CD4-positive, alpha-beta T cell treated with Interleukin-6 for 4 hours (primary cell): ENCODE results near the gene MTA3.

Experiments
- DNase-seq: peaks from one replicate; pipeline ENCODE4 v3.0.0-alpha.2; 2020; ENCODE audit warnings: mixed read lengths

The MTA3 gene

DNA sequence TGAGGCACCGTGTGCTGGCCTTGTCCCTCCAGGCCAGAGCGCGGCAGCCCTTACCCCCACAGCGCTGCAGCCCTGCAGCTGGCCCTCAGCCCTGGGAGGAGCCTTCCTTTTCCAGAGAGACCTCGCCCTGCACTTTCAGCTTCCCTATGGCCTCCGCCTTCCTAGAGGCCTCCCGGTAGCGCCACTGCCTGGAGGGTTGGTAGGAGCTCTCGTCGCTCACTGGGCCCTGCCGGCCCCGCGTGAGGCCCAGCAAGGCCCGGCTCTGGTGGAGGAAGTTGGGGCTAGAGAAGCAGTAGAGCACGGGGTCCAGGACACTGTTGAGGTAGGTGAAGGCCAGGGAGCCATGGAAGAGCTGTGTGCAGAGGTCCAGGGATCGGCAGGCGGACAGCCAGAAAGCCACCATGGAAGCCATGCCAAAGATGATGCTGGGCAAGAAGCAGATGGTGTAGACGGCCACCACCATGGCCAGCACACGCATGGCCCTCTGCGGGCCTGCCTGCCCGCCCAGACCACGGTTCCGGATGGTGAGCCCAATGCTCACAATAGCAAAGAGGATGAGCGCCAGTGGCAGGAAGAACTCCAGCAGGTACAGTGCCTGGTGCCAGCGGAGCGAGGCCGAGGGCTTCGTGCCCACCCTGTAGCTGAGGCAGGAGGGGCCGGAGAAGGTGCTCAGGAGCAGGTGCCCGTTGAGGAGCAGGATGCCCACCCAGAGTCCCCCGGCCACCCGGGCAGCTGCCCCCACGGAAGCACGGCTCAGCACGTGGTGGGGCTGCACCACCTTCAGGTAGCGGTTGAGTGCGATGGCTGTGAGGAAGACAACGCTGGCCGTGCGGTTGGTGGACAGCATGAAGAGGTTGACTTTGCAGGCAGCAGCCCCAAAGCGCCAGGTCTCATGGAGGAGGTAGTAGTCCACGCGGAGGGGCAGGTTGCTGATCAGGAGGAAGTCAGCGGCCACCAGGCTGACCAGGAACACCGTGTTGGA is 194.7 kb downstream of the MTA3 start:
- DNase-seq = no peak

DNA sequence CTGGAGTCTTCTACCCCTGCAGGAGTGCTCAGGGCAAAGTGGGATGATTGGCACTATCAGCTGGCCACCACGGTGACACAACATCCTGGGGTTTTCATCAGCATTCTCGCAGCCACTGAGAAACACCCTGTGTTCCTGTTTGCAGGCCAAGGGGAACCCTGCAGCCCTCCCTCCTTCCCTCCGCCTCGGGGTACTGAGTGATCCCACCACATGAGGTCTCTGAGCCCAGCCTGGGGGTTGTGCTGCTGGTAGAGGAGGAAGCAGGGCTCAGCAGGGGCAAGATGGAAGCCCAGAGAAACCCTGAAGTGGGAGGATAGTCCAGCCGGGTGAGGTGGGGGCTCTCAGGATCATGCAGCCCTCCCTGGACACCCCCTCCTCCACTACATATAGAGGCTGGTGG is 195.7 kb downstream of the MTA3 start, which contains the start of gene OXER1:
Gene OXER1 (minus strand): TSS at position 40 of the 400 bp plus-strand sequence. CDS start 73 bp downstream, outside the sequence.
- DNase-seq = no peak

DNA sequence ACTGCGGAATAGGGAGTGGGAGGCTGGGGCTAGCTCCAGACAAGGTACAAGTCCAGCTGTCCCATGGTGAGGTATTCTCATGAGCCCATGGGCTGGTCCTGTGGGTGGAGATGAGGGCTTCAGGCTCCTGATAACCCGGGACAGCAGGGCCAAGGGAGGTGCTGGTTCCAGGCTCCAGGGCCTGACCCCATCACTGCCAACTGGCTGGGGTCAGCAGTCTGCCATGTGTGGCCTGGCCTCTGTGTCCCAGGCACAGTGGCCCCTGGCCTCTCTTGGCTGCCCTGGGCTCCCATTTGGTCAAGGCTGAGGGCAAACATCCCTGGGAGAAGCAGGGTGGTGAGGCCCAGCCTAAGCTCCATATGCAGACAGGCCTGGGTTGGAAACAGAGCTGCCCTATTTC is 196.5 kb downstream of the MTA3 start:
- no peak for DNase-seq

DNA sequence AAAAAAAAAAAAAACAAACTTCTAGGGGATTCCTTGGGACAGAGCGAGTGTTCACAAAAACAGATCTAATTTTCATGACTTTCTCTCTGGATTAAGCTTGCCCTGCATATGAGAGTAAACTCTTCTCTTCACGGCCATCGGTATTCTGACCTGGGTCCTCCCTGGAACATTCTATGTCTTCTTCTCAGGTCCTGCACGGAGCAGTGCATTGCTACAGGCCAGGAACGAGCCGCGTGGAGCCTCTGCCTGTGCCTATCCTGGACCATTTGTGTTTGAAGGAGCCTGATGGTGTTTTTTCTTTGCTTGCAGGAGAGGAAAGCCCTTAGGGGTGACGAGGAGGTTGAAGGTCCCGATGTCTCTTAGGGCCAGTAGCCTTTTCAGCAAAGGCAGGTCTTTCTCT is 197.3 kb downstream of the MTA3 start:
- no peak for DNase-seq

DNA sequence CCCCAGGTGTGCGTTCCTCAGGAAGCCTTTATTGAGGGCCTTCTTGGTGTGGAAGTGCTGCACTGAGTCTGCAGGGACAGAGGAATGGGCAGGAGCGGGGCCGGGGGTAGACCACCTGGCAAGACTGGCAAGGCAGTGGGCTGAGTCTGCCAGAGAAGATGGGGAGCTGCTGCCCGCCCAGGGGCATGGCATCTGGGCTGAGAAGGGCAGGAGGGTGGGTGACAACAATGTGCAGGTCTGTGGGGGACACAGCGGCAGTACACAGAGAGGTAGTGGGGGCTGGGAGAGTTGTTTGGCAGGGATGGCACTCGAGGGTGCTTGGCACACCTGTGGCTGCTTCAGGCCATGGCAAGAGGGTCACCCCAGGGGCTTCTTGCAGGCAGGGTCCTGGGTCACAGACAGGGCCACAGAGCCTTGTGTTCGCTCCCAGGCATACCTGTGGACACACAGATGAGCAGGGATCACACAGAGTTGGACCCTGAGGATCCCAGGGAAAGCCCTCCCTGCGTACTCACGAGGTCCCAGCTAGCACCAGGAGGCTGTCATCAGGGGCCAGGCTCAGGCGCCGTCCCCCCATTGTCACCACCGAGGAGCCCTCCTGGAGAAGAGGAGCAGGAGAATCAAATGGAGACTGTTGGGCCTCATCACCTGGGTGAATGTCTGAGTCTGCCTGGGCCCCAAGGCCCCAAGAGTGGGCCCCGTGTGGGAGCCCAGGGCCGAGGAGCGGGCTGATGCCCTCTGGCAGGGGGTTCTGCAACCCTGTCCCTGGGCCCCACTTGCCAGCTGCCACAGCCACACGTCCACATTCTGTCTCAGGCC is 198.9 kb downstream of the MTA3 start:
- no peak for DNase-seq

DNA sequence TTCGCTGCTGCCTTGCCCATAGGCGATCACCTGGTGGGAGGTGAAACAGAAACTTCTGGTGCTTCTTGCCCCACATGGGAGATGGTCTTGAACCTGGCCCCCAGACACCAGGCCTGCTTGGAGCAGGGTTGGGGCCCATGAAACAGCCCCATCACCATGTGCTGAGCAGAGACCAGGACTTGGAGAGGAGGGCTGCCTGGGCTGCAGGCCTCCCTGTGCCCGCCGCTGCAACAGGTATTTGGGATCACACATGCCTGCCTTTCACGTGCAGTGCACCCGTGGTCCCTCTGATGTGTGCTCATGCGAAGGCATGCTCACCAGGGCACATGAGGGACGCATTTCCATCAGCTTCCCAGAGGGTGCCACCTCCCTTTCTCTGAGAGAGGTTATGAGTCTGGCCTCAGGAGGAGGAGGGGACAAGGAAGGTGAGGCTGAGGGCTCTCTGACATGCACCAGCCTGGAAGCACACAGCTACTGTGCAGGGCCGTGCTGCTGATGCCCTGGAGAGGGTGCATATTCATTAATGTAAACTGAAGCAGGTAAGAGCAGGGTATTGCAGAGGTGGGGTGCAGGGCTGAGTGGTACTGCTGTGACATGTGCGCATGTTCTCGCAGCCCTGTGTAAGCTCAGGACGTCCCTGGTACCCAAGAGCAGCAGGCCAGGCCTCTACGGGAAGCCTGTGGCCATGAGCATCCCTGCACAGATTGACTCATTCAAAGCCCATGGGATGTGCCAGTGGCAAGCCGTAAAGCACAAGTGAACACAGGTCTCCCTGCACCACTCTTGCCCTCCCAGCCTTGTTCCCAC is 199.7 kb downstream of the MTA3 start:
- DNase-seq = no peak

DNA sequence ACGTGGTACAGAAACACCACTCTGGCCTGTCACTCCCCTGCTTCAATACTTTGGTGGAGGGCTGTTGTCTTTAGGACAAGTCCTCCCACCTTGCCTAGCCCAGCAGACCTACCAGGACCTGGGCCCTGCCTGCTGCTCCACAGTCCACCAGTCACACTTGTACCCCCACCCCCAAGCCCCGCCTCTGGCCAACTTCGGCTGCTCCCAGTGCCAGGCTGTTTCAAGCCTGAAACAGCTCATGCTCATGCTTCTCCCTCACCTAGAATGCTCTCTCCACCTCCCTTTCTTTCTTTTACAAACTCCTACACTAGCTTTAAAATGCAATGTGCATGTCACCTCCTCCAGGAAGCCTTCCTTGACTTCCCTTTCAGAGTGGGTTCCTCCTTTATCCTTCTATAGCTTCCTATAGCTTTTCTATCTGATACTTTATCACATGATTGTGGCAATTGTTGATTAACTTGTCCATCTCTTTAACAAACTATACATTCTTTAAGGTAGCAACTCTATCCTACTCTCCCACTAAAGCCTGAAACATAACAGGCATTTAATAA is 200.3 kb downstream of the MTA3 start:
- DNase-seq = no peak

DNA sequence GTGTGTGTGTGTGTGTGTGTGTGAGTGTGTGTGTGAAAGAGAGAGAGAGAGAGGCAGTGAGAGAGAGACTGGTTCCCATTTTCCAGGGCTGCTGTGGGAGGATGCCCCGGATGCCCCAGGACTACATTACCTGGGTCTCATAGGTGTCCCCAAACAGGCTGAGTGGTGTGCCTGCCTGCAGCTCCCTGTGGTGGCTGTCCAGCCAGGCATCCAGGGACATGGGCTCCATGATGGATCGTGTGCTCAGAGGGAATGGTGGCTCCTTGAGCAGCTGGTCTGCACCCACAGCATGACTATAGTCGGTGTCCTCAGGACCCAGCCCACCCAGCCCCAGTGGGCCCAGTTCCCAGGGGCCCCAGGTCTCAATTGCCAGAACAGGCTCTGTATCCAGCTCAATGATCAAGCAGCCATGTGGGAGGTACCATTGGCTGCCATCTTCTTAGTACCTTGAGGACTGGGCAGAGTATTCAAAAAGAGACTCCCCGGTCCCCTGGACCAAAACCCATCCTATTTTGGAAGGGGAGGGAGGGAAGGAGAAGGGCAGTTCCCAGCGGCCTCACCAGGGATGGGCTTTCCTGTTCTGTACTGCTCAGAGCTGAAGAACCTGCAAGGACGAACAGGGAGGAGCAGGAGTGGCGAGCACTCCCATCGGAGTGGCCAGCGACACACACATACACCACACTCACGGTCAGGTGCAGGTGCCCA is 201.3 kb downstream of the MTA3 start:
- DNase-seq = no peak

DNA sequence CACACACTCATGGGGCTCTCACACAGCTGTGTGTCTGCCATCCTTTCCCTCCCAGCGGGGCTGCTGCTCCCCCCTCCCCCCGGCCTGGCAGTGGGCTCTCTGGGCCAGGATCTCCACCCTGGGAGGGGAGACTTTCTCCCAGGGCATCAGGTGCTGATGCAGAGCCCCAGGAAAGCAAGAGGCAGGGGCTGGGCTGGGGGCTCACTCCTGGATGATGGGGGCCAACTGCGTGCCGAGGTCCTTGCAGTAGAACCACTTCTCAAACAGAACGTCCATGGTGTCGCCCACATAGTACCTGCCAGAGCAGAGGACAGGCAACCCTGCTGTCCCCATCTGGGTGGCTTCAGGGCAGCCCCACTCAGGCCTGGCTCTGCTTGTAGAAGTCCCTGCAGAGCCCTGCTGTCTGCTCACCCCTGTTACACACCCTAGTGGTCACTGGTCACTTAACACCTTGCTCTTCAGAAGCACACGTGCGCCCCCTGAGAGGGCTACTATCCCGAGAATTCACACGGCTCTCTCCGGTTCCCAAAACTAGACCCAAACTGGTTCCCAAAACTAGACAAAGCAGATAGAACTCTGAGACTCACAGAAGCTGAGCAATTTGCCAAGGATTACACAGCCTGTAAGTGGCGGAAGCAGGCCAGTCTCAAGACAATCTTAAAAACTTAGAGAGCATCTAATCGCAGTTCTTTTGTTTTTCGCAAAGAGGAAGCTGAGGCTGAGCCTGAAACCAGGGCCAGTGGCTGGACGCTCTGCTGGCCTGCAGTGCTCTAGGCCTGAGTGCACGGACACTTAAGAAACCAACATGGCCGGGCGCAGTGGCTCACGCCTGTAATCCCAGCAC is 202.1 kb downstream of the MTA3 start:
- no peak for DNase-seq

DNA sequence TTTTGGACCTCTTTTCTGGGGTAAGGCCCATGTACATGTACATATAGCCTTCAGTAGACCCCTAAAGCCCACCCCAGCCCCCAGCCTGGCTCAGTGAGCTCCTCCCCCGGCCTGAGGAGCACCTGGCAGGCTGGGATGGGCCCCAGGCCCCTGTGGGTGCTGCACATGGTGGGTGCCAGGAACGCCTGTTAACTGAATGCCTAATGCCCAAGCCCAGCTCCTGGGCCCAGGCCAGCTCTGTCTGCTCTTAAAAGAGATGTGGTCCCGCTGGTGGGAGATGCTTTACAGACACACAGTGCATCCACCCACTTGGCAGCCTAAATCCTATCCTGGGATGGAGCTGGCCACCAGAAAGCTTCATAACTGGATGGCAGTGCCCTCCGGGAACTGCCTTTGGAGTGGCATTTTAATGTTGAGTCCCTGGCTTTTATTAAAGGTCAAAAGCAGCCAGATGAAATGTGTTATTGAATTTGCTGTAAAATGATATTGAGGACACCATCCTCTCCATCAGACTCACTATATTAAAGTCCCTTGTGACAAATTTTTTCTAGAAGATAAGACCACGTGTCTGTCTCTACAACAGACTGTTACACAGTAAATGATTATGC is 203.2 kb downstream of the MTA3 start:
- DNase-seq = no peak

DNA sequence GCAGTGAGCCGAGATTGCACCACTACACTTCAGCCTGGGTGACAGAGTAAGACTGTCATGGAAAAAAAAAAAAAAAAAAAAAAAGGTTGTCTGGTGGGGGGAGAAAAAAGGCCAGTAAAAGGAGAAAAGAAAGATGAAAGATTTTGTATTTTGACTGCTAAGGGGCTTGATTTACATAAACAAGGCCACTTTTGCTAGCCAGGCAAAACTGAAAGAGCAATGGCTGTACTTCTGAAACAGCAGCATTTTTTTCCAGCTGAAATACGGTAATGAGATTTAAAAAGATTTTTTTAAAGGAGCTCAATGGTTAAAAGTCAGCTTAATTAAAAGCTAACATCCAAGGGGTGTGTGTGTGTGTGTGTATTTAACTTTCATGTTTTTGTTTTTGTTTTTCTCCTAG is 206.8 kb downstream of the MTA3 start:
- no peak for DNase-seq

DNA sequence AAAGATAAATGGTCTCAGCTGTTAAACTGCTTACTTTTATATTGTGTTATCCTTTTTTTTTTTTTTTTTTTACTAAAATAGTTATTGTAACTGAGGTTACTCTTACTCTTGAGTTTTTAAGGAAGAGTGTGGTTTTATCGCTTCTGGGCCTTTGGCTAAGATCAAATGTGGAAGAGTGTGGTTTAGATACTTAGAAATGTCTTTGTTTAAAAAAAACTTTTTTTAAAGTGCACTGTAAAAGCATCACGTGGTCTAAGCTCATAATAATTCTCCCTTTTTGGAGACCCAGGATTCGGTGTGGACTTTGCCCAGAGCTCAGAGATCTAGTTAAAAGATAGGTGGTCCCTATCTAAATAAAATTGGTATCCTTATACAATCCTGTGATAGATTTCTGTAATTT is 207.4 kb downstream of the MTA3 start:
- no peak for DNase-seq

DNA sequence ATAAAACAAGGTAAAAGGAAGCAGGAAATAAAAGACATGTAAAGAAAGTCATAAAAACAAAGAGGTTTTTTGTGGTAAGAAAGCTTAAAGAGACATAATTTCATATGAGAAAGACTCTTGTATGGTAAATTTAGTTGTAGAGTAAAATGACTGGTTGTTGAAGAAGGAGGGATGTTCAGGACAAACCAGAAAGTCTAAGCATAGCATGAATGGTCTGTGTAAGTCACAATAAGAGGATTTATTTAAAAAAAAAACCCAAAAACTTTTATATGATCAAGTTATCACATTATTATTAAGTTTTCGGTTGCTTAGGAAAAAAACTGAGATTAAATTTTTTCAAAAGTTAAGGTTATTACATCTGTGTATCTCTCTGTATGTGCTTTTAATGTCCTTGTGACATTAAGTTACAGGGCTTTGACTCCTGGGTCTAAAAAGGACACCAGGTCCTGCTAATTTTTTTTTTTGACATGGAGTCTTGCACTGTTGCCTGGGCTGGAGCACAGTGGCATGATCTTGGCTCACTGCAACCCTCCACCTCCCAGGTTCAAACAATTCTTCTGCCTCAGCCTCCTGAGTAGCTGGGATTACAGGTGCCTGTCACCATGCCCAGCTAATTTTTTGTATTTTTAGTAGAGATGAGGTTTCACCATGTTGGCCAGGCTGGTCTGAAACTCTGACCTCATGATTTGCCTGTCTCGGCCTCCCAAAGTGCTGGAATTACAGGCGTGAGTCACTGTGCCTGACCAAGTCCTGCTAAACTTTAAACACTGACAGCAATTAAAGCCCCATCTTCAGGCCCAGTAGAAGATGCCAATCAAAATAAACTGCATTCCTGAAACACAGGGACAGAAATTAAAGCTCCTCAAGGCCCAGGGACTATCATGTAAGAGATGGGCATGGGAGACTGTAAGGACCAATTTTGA is 209.7 kb downstream of the MTA3 start:
- DNase-seq = no peak

DNA sequence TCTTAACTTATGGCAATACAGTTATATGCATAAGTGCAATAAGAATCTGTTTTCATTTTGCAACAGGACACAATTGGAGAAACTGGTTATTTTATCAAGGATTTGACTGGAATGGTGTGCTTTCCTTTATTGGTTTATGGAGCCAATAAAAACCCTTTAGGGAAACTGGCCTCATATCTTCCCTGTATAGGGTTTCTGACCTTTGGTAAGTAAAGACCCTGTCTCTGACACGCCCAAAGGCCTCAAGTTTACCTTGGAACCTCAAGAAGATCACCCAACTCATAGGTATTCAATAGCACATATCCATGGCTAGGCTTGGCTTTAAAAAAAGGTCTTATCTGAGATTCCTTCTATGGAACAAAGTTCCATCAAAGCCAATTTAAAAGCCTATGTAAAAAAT is 212.7 kb downstream of the MTA3 start:
- no peak for DNase-seq

DNA sequence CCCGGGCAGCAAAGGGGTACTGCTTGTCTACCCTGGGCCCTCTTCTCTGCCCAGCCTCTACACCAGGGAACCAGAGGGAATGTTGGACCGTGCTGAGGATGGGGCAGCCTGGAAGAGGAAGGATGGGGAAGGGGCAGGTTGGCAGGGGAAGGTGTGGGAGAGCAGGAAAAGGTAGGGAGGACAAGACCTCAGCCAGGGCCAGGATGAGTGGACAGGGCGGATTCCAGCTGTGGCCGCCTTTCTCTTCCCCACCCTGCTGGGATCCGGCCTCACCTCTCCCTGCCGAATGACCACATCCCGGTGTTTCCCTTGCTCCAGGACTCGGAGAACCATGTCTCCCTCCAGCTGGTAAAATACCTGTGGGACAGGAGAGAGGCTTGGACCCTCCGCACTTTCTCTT is 215.1 kb downstream of the MTA3 start:
- no peak for DNase-seq

DNA sequence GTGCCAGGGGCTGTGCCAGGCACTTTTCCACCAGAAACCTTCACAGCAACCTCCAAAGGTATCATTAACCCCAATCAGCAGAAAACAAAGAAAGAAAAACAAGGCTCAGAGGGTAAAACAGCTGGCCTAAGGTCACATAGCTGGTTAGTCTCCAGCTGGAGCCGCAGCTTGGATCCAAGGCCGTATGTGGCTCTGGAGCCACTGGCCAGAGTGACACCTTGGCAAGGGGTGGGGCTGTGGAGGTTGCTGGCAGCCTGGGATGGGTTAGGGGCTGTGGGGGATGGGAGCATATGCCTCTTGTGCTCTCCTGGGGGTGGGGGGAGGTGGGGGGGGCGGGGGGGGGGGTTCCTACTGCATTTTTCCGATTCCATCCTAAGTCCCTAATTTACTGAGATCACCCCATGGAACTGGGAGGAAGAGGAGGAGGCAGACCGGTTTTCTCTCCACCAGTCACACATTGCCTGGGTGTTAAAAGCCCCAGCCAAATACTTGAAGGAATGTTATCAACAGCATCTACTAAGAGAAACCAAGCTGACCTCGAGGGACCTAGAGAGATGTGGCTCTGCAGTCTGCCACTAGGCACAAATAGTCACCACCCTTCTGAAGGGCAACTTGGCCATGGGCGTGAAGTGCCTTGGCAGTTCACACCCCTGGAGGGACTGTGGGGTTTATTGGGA is 215.9 kb downstream of the MTA3 start:
- DNase-seq = no peak

DNA sequence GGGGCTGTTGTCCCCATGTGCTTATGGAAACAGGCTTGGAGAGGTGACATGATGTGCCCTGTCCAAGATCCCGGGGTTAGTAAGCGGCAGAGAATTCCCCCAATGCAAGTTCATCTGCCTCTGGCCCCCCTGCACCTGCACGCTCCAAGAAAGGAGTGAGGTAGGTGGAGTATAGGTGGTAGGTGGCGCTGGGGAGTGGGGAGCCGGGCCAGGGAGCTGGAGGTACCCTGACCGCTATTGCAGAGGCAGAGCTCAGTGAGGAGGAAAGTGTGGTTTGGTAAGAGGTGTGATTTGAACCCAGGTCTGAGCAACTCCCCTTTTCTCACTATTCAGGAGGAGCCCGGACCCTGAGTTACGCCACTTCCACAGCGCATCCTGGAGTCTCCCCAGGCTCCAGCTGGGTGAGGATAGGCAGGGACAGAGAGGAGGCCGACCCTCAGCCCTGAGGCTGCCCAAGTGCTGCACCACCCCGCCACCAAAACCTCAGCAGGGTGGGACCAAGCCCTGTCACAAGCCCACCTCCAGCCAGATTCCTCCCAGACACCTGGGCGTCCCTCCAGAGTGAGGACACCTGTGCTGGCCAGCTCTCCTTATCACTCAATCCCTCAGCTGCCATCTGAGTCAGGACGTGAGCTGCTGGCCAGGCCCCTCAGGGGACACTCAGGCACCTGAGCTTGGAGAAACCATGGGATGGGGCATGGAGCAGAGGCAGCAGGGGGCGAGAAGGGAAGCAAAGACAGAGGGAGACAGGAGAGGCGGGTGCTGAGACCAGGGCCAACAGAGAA is 218.3 kb downstream of the MTA3 start:
- no peak for DNase-seq

DNA sequence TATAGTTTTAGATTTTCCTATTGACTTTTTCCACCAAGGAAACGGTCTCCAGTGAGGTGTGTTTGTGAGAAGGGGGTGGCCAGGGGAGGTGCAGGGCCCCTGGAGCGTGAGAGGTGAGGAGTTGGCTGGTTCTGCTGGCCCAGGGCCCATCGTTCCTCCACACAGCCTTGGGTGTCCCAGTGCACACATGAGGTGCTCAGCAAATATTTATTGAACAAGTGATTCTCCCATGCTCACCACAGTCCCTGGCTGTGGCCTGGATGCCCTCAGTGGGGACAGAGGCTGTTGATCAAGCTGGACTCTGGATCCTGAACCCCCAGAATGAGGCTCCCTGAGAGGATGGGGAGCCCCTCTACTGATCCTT is 219.0 kb downstream of the MTA3 start:
- DNase-seq = no peak
